Left lobe of liver (tissue), 2 donors: Measurements from ENCODE around the gene NKAIN2. TPM values are rescaled to one million over a fixed set of nuclear protein-coding genes. Genes with fewer than 3 reads are reported as not detected.

Source experiments
- ATAC-seq: fragments of 200-7000 bp; cut with Tn5 transposase; one replicate; pipeline ENCODE4 v1.9.1; 2020; ENCODE audit warnings: mild to moderate bottlenecking, moderate library complexity
- DNase-seq: peaks from one replicate; pipeline ENCODE4 v3.0.0-alpha.2; 2020; ENCODE audit warnings: low spot score
- total RNA-seq: library from RNA; stranded (reverse); gene quantifications from one replicate; pipeline ENCODE4 v1.2.1, GENCODE V29; 2021
- donor health status: DM: no; HTN: no; CAD: no; lungs with moderate emphysema.
- donor health status: DM: no; HTN: yes; CAD: no.

The NKAIN2 gene
- total RNA-seq = not detected

DNA sequence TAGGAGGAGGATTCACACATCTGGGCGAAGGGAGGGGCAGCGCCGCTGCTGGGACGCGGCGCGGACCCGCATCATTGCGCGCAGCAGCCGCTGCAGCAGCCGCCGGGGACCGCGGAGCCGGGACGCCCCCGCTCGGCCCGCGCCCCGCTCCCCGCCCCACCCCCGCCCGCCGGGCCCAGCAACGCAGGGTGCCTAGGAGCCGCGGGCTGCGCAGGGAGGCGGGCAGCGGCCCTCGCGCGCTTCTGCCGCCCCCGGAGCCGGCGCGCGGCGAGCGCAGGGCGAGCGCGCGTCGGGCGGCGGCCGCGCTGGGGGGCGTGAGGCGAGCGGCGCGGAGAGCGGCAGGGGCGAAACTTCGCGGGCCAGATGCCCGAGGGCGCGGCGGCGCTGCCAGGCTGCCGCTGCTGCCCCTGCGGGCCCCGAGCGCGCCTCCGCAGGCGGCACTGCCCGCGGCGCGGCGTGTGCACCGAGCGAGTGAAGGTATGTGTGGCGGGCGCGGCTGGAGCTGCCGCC, at the start of gene NKAIN2:
NKAIN2 (plus strand) TSS at position 362 of the 510 bp plus-strand sequence.
- ATAC-seq = peak; percentile 46

DNA sequence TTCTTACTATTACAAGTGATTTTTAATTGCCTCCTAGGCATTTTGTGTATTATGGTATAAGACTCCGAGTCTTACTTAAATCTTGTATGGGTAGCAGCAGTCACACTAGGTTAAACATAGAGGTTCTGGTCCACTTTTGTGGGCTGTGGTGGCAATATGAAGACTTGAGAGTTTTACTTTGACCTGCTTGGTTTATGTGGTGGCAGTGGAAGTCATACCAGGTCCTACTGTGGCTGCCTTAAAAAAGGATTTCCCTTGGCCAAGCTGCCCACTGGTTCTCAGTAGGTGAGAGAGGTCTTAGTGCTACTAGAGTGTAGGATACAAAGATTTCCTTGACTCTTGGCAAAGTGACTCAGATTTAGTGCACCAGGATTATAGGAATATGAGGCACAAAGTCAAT, 44.2 kb upstream of the NKAIN2 start:
- DNase-seq (no peak), ATAC-seq (no peak)

More for the DNA sequence above, at the start of gene NKAIN2:
- DNase-seq = no peak

DNA sequence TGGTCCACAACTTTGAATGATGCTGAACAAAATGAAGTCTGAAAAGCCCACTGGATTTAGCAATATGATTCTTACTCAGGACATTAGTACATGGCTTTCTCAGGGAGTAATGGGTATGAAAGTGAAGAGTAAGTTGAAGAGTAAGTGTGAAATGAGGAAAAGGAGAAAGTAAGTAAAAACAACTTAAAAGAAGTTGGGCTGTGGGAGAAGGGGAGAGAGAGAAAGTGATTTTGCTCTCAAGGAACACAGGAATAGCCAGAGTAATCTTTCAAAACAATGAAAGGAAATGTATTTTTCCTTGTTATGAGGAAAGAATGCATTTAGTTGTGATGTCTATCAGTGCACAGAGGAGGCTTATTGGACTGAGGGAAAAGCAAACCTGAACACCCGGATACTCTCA, 39.8 kb upstream of the NKAIN2 start:
- no peak for ATAC-seq

DNA sequence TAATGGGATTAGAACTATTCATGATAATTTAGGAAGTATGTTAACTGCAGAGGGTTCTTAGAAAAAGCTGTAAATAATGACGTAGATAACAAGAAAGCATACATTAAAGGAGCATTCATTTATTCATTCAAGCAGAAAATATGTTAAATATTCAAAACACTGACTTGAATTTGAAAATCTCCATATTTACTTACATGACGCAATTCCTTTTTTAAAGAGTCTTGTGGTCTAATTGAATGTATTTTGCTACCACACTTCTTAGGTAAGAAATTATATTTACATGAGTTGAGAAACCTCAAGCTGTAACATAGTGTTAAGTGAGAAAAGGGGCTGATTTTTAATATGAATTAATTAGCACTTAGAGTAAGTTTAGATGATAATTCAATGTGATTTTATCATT, 38.9 kb upstream of the NKAIN2 start:
- DNase-seq (no peak), ATAC-seq (no peak)

More for the DNA sequence above, 39.8 kb upstream of the NKAIN2 start:
- no peak for DNase-seq

DNA sequence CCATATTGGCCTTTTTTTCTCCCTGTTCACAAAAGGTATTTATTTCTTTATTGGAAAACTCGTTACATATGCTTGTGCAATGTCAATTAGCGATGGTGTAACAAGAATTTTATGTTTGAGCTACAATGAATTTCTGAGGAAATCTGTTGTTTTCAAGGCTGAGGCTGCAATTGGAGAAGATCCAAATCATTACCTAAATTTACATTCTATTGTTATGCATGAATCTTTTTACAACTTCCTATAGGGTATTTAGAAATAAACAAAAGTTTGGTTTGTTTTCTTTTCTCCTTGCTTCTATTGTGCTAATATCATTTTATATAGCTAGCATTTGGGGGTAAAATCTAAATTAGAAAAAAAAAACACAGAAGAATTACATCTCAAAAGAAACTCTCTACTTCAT, 34.7 kb upstream of the NKAIN2 start:
- no peak for ATAC-seq
- no peak for DNase-seq

DNA sequence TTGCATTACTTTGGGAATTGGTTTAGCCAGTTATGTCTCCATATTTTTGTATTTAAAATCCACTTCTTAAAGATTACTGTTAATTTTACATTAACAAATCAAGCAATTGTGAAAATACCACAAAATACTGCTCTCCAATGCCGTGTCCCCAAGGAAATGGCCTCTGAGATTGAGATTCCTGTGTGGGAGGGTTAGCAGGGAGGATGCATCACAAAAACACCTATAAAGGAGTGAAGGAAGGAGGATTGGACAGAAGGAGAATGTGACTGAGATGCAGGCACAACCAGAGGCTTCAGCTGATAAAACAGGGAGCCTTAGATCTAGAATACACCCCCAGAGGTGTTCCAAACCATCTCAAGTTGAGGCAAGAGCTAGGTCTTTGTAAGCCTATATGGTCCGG, 34.2 kb upstream of the NKAIN2 start:
- no peak for ATAC-seq
- no peak for DNase-seq

DNA sequence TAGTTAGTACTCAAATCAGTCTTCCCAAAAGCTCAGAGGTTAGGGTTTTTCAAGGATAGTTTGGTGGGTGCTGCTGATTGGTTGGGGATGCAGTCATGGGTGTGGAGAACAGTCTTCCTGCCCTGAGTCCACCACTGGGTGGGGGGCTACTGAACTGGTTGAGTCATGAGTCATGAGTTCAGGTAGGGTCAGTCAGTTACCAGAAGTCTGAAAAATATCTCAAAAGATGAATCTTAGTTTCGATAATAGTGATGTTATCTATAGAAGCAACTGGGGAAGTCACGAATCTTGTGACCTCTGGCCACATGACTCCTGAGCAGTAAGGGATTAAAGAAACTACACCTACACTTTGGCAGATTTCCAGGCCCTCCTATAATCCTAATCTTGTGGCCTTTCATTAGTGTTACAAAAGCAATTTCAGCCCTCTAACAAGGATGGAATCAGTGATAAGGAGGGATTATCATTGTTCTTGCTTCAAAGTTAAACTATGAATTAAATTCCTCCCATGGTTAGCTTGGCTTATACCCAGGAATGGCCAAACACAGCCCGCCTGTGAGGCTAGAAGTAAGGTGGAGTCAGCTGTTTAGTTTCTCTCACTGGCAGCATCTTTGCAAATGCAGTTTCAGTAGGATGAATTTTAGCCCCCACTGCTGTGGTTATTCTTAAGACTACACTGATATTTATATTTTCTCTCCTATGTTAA, 33.3 kb upstream of the NKAIN2 start:
- no peak for DNase-seq
- no peak for ATAC-seq

DNA sequence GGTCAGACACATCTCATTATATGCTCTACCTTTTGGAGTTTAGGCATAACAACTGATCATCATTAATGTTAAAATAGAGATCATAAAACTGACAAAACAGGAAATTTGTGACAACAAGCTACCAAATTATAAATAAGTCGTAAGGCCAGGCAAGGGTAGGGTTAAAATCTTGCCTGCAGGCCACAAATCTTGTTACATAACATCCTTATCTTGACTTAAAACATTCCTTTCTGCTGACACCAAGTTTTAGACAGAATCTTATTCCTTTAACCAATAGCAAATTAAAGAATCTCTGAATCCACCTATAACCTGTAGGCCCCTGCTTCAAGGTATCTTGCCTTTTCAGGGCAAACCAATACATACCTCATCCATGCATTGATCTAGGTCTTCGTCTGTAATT, 32.5 kb upstream of the NKAIN2 start:
- DNase-seq (no peak), ATAC-seq (no peak)

DNA sequence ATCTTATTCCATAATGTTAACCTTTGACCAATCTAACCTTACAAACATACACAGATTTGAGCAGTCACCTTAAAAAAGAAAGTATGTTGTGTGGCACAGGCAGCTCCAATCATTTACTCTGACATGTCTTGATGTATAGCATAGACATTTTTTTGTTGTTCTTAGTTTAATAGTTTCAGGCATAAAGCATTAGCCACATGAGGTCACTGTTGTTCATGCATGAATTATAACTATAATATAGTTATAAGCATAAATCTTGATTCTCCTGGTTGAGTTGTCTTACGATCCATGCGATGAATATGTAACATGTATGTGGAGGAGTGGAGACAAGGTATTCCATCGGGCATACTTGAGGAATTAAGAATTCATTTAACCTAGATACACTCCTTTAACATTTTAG, 26.1 kb upstream of the NKAIN2 start:
- DNase-seq = no peak
- ATAC-seq = no peak

DNA sequence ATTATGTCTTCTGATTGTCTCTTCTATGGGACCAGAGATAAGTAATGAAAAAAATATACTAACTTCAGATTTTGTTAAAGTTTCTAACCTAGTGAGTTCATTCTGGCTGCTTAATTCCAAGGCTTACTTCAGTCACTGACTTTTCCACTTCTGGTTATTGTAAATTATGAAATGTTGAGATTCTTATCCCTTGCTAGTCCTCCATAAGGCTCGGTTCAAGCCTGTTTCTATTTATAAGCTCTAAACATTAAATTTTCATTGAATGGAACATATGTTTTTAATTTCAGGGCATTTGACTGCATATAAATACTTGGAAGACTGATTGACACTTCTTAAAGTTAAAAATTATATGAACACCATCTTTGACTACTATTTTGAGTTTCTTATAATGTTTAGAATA, 23.6 kb upstream of the NKAIN2 start:
- ATAC-seq (no peak), DNase-seq (no peak)

DNA sequence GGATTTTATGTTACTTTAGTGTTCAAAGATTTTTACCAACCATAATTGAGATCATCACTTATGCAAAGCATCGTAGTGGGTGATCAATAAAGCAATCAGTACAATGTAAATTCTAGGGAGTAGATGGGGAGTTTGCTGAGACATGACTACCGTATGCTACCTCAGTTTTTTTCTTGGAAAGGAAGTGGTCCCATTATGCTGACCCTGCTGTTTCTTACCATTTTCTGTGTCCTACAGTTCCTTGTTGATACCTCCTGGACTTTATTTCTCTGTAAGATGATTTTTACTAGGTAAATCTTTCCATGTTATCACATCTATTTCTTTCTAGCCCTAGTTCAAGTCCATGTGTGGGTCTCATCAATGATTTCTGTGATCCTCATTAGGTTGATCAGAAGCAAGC, 19.3 kb upstream of the NKAIN2 start:
- ATAC-seq (no peak), DNase-seq (no peak)

DNA sequence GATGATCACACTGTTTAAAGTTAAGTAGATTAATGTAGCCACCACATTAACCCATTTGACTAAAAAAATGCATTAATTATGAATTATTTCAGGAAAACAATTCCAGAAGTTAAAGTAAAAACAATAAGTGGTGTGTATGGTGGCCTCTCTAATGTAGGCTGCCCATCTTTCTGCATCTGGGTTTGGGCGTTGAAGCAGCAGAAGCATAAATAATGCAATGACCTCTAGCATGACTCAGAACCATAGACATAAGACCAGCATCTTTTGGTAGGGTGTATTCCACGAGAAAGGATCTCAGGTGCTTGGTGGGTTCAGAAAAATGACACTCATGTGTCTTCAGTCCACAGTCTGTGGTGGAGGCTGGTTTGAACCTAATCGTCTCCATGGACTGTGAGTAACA, 18.6 kb upstream of the NKAIN2 start:
- no peak for ATAC-seq
- no peak for DNase-seq

DNA sequence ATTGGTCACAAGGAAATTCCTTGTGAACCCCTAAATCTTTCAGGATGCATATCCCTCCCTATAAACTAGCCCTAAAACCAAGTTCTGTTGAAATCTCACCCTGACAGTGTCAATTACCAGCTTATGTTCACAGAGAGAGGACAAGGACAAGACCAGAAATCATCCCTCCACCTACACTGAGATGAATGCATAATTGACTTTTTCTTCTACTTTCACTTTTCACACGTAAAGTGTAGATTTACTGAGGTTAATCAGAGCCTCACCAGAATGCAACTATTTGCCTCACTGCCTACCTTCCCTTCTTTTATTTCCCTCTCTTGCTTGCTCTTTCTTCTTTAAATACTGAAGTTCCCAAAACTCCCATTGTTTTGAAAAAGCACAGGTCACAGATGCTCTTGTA, 15.3 kb upstream of the NKAIN2 start:
- ATAC-seq (no peak), DNase-seq (no peak)

DNA sequence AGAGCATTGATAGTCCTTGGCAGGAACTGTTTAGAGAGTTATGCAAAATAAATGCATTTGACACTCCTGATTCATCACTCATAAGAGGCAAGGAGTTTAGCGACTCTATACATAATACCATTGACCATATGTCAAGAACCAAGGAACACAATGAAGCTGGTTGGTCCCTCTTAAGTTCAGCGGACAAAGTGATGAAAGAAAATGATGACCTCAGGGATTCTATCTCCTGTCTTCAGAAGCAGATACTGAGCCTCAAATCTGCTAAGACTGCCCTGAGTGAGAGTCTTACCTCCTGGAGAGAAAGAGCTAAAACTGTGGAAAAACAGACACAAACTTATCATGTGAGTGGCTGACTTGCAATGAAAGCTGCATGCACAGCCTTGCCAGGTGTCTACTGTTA, 9.5 kb upstream of the NKAIN2 start:
- ATAC-seq (no peak), DNase-seq (no peak)

DNA sequence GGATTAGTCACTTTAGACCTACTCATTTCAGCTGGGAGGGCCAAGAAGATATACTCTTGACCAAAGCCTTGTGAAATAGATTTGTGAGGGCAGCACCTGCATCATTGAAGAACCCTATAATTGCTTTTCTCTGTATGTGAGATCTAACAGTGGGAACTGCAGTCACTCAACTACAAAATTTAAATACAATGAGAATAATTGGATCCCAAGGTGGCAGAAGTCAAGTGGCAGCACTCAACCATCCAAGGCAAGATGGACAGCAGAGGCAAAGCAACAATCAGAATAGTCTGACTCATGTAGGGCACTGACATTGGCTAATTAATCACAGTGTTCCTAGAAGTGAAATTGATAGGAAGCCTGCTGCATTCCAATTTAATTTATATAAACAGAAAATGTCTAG, 8.9 kb upstream of the NKAIN2 start:
- ATAC-seq (no peak), DNase-seq (no peak)

DNA sequence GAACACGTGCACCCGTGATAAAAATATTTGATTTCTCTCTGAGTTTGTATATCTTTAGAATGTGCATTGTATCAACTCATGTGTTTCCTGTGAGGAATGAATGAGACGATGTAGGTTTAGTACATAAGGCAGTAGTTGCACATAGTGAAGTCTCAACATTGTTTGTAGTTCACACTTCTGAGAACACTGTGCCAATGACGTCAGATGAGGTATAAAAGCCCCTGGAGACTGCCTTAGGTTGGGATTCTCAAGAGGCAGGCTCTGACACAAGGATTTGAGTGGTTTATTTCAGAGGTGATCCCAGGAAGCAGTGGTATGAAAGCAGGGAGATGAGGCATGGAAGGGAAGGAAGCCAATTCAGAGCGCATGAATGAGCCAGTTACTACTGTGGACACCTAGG, 2.6 kb upstream of the NKAIN2 start:
- DNase-seq (no peak), ATAC-seq (no peak)

DNA sequence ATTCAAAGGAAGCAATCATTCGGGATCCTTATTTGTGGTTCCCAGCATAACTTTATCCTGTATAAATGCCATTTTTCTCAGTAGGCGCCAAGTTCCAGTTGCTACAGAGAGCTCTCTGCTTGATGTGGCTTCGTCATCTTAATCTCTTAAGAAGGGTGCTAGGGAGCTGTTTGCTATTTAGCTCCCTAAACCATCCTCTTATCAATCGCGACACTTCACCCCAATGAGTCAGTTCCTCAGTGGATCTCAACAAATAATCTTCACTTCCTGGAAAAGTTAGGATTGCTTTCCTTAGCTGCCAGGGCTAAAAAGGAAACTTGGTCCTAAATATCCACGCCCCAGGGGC, 1.3 kb upstream of the NKAIN2 start:
- ATAC-seq (peak; percentile 5), DNase-seq (no peak)

DNA sequence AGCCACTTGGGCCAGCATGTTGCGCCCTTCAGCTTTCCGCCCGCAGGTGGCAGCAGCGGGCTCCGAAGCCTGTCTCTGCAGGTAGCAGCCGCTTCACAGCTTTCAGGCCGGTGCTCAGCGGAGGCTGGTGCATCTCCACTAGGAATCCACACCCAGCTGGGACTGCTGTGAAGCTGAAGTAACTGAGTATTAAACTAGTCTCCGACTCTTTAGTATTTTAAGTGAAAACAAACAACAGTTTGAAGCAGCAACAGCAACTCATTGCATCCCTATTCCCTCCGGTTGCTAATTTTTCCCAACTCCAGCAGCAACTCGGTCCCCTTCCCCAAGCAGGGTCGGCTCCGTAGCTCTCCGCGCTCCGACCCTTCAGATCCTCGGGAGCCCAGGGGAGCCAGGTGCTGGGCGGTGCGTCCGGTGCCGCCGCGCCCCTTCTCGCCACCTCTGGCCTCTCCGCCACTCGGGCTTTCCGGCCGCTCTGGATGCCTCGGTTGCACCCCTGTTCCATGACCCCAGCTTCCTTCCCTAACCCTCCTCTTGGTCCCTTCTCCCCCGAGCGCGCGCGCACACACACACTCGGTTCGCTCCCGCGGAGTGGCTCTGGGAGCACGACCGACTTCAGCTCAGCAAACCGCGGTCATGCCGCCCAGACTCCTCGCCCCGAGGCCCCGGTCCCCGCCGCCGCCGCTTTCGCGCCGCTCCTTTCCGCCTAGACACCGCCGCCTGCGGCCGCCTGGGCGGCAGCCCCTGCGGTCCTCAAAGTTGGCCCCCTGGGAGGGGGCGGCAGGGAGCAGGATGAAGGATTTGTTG, 765 bp upstream of the NKAIN2 start:
- ATAC-seq = peak; percentile 100
- DNase-seq = peak; percentile 82

DNA sequence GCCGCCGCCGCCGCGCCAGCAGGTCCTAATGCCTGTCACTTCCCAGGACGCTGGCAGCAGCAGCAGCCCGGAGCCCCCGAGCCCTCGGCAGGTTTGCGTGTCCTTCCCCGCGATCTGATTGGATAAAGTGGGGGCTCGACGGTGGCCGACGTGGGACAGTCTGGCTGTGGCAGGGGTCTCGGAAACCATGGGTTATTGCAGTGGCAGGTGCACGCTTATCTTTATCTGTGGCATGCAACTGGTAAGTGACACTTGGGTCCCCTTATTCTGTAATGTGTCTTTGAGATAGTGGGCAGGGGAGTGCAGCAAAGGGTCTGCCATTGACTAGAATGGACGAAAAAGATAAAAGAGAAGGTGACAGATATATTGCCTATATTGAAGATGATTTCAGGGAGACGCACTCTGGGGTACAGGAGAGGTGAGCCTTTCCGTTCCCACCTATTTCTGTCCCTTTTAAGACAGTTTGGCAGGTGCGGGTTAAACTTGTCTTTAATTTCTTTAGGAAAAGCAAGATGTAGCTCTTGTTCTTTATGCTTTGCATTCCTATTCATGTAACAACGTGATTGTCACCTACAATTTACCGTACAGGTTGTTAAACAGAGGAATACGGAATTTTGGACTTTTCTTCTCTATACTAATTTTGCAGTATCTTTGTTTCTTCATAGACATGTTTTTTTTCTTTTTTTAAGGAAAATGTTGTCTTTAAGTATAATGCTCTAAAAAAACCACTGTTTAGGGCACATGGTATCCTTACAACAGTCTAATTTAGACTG, 535 bp downstream of the NKAIN2 start:
- DNase-seq (no peak), ATAC-seq (no peak)

DNA sequence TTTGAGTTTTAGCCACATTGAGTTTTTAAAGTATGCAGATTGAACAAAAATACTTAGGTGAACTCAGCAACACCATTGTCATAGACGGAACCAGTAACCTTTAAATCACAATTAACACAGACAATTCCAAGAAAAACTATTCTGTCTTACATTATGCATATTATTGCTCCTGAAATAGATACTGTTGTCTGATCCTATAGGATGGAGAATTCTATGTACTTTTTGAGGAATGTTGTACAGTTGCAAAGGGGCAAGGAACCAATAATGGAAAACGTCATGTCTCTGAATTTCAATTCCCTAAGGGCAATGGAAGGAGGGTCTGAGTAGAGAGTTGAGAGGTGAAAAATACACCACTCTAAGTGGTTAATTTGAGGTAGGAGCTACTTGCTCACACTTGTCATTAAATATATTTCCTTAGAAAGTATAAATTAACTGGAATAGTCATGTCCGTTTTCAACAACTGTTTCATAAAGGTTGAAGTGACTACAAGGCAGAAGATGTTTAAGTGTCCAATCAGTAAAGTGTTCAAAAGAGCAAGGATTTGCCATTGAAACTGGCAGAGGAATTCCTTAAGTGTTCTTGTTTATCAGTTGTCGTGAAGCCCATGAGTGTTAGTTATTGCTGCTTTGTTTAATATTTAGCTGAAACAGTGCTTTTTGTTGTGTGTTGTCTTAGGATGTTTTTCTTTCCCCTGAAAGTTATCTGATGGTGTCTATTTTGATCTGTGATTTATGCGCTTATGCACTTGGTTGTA, 1.3 kb downstream of the NKAIN2 start:
- no peak for DNase-seq
- no peak for ATAC-seq

DNA sequence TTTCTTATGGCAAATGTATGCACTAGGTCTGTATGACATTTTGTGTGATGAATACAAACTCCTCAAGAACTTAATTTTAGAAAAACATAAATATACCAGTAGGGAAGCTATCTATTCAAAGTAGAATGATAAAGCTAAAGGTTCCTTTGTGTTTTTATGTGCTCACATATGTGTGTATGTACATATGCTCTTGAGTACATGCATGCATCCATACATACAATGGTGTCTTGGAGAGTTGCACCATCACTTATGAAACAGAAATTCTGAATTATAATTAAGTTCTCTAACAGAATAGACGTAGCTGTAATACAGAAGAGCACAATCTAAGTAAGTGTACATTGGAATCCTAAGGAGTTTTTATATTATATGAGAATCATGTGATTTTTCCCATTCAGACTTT, 2.3 kb downstream of the NKAIN2 start:
- no peak for DNase-seq
- no peak for ATAC-seq
